ENCODE results near the gene C1QL1.

C1QL1 gene

DNA sequence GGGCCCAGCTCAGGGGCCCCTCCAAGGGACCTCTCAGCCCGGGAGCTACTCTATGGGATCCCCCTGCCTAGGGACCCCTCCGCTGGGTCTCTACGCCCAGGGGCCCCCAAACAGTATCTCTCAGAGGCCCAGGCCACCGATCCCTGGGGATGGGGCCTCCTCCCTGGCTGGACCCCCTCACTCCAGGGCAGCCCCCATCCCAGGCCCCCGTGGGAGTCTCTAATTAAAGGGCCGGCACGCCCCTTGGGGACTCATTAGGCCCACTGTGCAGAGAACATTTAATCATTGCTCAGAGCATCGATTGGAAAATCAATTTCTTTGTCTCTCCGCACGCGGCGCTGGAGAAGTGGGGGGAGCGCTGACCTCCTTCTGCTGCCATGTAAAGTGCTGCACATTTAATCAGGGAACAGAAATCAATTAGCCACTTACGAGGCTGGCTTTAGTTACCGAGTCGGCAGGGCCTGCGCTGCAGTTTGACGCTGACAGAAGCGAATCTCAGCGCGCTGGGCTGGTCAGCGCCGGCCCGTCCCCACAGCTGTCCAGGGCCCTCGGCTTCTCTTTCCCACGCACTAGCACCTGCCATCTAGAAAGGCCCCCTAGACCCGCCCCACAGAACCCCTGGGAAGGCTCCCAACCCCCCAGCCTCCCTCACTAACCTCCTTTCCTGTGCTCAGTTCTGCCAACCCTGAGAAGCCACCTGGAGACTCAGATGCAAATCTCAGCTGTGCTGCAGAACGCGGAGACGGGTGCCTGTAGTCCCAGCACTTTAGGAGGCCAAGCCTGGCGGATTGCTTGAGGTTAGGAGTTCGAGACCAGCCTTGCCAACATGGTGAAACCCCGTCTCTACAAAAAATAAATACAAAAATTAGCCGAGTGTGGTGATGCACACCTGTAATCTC, 20.2 kb upstream of the C1QL1 start:
- DNase-seq, result no peak

DNA sequence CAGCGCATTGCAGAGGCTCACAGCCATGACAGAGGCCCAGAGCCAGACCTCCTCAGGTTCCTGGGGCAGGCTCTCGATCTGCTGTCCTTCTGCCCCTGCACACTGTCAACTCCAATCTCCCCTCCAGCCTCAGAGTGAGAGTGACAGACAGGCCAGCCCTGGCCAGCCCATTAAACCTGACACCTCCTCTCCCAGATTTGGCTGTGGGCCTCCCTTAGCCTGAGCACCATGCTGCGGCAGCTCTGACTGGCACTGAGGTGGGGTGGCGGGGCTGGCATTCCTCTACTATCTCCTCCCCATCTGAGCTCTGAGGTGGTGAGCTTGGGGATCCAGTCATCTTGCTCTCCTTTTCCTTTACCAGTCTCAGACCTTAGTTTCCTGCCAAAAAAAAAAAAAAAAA, 15.5 kb upstream of the C1QL1 start:
- DNase-seq, result no peak

DNA sequence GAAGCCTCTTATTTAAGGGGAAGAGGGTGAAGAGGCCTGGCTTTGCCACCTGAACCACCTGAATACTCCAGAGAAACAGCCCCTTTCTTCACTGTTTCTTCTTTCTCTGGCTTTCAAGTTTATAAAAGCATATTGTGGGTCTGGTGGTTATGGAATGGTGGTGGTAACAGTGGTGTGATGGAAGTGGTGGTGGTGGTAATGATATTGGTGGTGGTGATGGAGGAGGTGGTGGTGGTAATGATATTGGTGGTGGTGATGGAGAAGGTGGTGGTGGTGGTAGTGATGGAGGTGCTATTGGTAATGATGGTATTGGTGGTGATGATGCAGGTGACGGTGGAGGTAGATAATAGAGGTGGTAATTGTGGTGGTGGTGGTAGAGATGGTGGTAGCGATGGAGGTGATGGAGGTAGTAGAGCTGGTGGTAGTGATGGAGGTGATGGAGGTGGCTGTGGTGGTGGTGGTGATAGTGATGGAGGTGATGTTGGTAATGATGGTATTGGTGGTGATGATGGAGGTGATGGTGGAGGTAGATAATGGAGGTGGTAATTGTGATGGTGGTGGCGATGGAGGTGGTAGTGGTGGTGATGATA, 14.1 kb upstream of the C1QL1 start:
- no peak for DNase-seq

DNA sequence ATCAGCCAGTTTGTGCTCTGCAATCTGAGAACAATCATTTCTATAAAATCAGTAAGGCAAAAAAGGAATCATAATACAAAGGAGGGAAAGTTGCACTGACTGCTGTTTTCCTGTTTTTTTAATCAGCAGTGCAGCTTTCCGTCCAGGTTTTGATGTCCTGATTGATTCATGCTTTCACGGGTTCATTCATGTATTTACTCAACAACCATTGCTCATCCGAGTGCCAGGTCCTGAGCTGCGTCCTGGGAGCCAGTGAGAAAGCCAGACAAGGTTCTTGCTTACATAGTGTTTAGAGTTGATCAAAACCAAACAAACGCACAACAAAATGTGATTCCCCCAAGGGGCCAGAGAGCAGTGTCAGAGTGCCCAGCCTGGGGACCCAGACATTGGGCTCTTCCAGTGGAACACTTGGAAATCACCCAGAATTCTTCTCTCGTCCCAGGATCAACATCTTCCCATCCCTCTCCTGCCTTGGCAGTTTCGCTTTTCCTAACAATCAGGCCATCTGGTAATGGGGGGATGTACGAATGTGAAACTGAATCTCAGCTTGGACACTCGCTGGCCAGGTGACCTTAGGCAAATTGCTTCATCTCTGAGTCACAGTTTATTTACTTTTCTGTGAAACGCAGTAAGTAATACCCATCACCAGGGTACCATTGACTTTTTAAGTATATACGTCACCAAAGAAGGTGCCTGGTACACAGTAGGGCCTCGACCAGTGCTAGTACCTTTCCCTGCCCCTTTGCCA, 13.3 kb upstream of the C1QL1 start:
- no peak for DNase-seq

DNA sequence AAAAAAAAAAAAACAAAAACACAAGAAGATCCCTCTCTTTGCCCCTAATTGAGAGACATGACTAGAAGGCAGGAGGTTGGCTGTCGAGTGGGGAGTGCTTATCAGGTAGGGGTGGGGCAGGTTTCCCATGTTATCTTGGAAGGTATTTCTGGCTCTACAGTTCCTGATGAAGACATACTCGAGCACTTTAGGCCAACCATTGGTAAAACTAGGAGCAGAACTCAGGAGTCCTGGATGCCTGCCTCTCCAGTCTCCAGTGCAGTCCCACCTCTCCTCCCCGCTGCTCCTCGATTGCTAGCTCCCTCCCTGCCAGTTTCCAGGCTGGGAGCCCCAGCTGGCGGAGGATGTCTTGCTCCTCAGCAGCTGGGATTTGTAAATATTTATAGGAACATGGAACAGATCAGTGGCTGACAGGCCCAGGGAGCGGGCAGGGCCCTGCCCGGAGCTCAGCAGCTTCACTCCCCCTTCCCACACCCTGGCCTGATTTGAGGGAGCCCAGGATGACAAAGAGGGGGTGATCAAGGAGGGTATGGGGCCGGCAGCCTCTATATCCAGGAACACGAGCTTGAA, 11.4 kb upstream of the C1QL1 start:
- peak; percentile 72 for DNase-seq

DNA sequence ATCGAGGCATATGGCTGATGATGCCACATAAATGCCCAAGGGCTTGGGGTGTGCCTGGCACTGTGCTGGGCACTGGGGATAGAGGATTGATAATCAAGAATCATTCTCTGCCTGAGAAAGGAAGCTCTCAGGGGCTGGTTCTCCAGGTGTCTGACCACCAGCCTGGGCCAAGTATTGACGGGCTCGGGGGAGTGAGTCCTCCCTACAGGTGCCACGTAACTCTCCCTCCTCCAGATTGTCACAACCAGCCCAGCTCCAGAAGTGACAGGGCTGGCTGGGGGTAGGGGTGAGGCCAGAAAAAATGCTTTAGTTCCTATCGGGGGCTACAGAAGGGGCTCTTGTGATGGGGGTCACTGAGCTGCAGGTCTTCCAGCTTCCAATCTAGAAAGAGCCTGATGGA, 10.7 kb upstream of the C1QL1 start:
- no peak for DNase-seq

DNA sequence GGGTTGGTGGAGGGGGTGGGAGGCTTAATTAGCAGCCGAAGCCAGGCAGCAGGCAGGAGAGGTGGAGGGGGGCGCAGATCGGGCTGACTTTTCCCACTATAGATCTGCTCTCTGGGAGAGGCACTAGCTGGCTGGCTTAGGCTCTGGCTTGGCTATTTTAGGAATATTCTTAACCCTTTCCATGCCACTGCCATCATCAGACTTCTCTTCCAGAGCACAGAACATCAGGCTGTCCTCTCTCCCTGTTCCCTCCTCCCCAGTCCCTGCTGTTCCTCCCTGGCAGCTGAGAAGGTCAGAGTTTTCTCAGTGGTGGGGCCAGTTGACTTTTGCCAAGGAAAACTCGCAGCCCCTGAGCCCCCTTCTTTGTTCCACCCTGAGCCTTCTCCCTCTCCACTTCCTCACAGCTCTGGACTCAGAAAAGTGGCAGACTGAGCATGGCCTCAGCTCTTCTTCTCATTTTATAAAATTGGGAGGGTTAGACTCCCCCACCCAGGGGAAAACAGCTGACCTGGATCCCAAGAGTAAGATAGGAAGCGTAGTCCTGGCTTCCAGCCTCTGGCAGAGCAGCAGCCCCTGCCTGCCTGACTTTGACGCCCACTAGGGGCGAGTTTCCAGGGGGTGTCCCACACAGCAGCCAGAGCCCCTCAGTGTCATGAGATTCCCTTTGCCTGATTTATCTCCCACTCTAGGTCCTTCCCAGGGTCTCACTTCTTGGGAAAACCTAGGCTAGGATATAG, 9.9 kb upstream of the C1QL1 start:
- peak; percentile 58 for DNase-seq

DNA sequence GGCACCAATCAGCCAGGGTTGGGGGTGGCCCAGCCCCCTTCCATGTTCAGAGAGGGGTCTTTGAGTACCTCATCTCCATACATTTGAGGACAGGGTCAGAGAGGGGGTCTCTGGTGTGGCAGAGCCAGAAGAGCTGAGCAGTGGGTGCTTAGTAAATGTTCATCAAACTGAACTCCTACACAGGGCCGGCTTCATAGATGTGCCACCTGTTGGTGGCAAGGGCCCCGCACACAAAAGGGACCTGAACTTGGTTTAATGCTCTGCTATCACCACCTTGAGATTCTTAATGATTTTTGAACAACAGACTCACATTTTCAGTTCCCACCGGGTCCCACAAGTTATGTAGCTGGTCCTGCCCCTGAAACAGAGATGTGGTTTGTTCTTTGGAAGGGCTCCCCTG, 9.0 kb upstream of the C1QL1 start:
- no peak for DNase-seq

DNA sequence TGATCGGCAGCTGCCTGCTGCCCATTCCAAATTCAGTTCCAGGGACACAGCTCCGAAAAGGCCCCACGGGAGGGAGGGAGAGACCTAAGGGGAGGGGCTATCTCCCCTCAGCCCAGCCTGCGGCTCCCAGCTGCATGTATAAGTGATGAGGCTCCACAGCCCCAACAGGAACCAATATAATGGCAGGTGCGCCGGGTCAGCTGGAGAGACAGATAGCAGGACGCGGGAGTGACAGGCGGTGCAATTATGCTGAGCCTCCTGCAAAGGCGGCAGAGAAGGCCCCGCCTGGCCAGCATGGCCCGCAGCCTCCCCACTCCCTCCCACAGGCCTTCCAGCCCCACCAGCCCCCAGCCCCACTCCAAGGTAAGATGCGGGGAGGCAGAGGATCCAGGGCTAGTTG, 8.1 kb upstream of the C1QL1 start:
- DNase-seq, result no peak

DNA sequence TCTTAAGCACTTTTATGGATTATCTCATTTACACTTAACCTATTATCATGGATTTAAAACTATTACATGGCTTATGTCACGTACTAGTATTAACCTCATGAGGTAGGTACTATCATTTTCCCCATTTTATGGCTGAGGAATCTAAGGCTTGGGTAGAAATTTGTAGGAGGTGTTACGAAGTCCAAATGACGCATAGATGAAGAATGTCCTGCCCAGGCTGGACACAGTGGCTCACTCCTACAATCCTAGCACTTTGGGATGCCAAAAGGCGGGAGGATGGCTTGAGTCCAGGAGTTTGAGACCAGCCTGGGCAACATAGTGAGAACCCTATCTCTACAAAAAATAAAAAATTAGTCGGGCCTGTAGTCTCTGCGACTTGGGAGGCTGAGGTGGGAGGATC, 4.8 kb upstream of the C1QL1 start:
- no peak for DNase-seq

DNA sequence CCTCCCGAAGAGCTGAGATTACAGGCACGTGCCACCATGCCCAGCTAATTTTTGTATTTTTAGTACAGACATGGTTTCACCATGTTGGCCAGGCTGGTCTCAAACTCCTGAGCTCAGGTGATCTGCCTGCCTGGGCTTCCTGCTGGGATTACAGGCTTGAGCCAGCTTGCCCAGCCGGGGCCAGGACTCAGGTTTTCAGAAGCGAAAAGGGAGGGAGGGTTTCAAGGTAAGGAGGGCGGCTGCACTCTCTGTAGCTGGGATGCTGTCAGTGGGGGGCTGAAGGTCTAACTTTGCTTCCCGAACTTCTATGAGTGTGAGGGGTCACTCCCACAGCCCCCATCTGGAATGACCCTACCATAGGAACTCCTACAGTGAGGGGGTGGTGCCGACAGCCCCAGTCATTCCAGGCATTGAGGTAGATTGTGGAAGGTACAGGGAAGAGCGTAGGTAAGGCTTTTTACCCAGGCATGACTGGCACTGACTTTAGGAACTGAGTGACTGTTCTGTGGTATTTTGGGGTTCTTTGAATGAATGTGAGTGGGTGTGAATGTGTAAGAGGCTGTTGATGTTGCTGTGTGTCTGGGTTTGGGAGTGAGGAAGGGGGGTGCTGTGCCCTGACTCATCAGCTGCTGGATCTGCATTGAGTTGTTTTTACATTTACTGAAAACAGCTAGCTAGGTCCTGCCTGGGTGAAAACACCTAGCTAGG, 3.8 kb upstream of the C1QL1 start:
- no peak for DNase-seq

DNA sequence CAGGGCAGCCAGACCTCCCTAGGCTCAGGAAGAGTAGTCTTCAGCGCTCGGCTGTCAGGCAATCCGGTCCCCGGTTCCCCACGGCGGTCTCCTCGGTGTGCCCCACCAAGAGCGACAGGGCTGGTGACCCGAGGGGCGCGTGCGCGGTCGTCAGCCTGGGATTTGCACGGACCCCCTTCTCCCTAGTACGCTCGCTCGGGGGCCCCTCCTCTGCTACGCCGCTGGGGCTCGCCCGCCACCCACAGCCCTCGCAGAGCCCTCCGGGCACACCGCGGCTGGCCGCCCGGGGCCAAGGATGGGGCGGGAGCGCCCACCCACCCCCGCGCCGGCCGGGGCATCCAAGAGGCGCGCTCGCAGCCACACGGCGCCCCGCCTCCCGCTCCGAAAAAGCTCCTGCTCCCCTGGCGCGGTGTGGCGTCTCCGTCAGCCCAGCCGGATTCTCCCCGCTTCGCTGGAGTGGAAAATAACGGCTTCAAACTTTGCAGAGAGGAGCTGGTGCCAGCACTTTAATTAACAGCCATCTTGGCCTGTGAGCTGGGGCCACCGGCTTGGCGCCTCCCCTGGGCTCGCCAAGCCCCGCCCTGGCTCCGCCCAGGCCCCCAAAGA, 2.1 kb upstream of the C1QL1 start:
- peak; percentile 73 for DNase-seq

DNA sequence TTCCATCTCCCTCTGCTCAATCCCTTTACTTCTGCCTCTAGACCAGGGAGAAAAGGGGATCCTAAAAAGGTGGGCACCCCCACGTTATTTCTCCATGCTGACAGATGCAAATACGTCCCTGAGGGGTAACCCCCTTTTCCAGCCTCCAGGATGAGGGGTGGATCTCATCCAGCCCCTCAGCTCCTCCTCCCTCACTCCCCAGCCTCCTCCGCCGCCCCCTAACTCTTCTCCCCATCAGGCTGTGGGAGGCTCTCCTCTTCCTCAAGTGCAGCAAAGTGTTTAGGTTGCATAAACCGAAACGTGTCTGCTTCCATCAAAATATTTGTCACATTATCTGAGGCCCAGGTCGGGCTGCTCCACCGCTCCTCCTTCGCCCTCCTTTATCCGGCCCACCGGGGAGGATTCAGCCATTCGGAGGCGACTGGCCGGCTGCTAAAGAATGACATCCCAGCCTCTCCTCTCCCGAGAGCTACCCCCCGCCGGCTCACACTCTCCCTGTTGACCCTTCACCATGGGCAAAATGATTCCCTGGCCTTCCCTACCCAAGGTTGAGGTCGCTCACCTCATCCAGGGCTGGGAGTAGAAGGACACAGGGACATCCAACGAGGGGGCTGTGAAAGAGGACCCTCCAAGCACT, 1.2 kb upstream of the C1QL1 start:
- DNase-seq, result no peak

DNA sequence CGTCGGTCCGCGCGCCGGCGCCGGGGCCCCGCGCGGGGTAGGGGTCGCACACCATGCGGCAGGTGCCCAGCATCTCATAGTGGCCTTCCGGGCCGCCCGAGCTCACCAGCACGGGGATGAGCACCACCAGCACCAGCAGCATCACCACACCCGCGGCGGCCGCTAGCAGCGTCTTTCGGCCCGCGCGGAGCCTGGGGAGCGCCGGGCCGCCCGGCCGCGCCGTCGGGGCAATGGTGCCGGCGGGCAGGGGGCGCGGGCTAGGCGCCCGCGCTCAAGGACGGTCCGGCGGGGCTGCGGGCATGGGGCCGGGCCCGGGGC, 237 bp downstream of the C1QL1 start:
- DNase-seq, result no peak

DNA sequence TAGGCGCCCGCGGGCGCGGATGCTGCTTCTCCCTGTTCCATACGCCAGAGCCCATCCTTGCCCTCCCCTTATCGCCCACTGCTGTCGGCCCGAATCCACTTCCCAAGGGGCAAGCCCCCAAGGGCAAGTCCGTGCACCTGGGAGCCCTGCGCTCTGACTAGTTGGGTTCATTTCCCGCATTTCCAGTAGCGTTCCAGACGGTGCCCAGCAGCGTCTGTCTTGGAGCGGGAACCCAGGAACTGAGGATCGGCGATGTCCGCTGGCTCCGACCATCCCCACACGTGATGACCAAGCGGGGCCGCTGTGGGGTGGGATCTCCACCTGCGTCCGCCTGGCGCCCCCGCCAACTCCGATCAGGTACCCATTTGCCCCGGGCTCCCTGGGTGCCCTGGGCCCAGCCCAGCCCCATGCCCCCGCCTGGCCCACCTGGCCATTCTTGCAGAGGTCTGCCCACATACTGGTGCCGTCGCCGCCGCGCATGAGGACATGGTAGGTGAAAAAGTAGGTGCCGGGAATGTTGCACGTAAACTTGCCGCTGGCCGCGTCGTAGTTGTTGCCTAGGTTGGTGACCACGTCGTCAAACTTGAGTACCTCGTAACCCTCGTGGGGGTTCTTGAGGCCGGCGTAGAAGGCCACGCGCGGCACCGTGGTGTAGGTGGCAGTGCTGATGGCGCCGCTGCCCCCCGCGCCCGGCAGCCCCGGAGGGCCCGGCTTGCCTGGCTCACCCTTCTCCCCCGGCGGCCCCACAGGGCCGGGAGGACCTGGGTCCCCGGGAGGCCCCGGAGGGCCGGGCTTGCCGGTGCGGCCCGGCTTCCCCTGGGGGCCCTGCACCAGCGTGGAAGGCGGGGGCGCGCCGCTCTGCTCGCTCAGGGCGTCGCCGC, 837 bp downstream of the C1QL1 start:
- DNase-seq, result no peak

DNA sequence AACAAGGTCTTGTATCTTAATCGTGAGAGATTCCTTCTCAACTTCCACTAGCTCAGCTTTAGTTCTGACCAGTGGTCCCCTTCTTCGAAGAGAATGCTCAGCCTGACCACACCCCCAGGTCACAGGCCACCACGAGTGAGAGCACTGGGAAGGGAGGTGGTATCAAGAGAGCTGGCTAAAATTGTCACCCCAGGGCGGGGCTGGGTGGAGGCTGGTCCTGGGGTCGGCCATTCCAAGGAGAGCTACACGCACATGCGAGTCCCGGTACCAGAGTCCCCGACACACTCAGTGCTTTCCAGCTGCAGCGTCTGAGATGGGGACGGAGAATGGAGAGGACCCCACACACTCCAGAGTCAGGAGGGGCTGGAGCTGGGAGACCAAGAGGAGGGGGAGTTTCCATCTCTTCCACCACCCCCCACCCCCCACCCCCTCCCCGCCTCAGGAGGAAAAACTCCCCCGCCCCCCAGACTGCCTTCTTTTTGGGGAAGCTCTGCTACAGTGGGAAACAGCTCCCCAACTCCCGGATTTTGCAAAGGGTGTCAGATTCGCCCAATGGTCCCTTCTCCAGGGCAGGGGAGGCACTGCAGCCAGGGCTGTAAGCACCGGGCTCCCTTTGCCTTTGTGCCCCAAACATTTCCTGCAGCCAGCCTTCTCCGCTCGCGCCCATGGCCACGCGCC, 1.6 kb downstream of the C1QL1 start:
- no peak for DNase-seq

DNA sequence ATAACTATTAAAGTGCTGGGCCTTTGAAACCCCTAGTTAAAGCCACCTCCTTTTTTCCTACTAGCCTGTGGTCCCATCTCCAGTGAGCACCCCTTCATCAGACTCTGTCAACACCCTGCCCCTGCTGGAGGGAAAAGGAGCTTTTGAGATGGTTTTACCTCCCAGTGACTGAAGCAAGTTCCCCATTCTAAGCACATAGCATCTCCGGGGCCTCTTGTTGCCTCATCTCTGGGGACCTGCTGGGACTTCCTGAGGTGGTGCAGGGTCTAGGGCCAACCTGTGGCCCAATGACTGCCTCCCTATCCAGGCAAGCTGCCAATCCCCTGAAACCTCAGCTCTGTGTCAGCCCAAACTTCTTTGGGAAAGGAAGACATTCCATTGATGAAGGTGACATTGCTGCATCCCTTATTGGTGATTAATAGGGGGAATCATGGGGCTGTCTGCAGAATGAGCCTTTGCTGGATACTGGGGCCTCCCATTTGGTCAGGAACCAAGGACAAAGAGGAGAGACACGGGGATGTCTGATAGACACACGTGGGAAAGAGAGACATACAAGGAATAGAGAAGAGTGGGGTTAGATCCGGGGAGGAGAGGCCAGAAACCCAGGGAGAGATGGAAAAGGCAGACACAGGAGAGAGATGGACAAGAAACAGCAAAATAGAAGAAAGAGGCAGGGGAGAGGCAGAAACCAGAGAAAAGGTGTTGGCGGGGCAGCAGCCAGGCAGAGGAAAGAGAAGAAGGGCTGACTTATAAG, 2.4 kb downstream of the C1QL1 start:
- no peak for DNase-seq

DNA sequence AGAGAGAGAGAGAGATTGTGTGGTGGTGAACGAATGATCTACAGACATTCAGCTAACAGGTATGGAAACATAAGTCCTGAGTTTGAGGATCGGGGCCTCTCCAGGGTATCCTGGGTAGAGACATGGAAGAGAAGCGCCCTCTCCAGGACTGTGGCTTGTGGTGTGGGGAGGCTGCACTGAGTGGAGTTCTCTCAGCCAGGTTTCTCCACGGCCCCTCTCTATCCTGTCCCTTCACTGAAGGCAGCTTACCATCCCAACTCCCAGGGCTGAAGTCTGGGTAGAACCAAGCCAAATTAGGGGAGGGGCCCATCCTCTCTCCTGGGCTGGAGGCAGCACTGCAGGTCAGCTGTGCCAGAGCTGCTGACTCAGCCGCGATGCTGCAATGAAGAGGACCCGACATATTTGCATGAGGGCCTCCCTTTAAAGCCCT, 6.2 kb downstream of the C1QL1 start:
- peak; percentile 13 for DNase-seq

DNA sequence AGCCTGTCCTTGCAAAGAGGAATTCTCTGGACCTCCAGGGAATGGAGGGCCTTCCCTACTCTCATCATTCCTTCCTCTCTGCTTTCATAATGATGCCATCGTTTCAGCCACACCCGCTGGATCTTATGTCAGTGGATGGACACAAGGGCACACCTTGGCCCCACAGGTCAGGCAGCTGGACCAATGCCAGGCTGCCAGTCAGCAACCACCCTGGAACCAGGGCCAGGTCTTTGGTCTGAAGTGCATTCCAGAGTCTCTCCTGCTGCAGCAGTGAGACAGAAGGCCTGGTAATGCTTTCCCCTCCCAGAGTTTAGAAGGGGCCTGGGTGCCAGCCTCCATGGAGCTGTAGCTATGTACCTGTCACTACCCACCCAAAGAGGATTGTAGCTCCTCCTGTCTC, 7.4 kb downstream of the C1QL1 start:
- DNase-seq, result no peak

All from NCI-H1694 treated with DMSO at 0.1 percent for 48 hours (cell line).